B cell (primary cell): ENCODE measurements around the gene SMIM21. TPM values are rescaled to one million over a fixed set of nuclear protein-coding genes. Genes with fewer than 3 reads are reported as not detected.

Experiments
- ATAC-seq: fragments of 200-7000 bp; cut with Tn5 transposase; one replicate; pipeline ENCODE4 v1.10.0; 2021; ENCODE audit warnings: low read depth, mild to moderate bottlenecking, moderate number of reproducible peaks, moderate library complexity
- CTCF ChIA-PET: fragments of 350-600 bp; sonication (Branson Sonifier 250); formaldehyde crosslinking; loops from one replicate; lab custom pipeline; 2021; ENCODE audit warnings: antibody characterized with exemption, inconsistent platforms; lab: Charles Lee
- POLR2A ChIA-PET: fragments of 350-600 bp; sonication (Branson Sonifier 250); formaldehyde crosslinking; loops from one replicate; lab custom pipeline; 2021; ENCODE audit warnings: antibody characterized with exemption; lab: Charles Lee
- DNase-seq: peaks from one replicate; pipeline ENCODE4 v3.0.0; 2013
- H2AFZ ChIP-seq: 2 replicates; pipeline ENCODE4 v1.6.1; 2012; ENCODE audit warnings: mild to moderate bottlenecking, low read depth, low read length; ENCODE audit not compliant: insufficient read depth, poor library complexity, severe bottlenecking
- H3K27ac ChIP-seq, 2 donors: 1 replicate in 1 of 2; 2 replicates in 1 of 2; pipeline ENCODE4 v1.5.1; 2012 to 2013; ENCODE audit warnings: low read length in 2 of 2, mild to moderate bottlenecking in 2 of 2, moderate library complexity in 1 of 2
- H3K27me3 ChIP-seq, 4 experiments: fragments of 200-600 bp in 1 of 4; sonication (generic) in 1 of 4; replicated peaks in 1 of 4; 1 replicate in 2 of 4; 2 replicates in 2 of 4; pipeline versions ENCODE4 v1.6.1 to v1.7.0; 2013 to 2016; ENCODE audit warnings: low read length in 3 of 4, mild to moderate bottlenecking in 2 of 4, mixed read lengths in 1 of 4, moderate library complexity in 1 of 4; ENCODE audit not compliant: insufficient read depth in 4 of 4, control insufficient read depth in 3 of 4; ENCODE audit errors: control extremely low read depth in 1 of 4
- H3K36me3 ChIP-seq, 2 experiments: replicated peaks in 1 of 2; 1 replicate in 1 of 2; 2 replicates in 1 of 2; pipeline versions ENCODE4 v1.6.1 to v1.7.1; 2013; ENCODE audit warnings: low read length in 1 of 2; ENCODE audit not compliant: insufficient read depth in 2 of 2, control insufficient read depth in 1 of 2; ENCODE audit errors: control extremely low read depth in 1 of 2, extremely low read depth in 1 of 2
- H3K4me1 ChIP-seq, 2 donors: fragments of 200-600 bp in 1 of 2; sonication (generic) in 1 of 2; 1 replicate in 1 of 2; 2 replicates in 1 of 2; pipeline versions ENCODE4 v1.5.1 to v1.6.1; 2013 to 2017; ENCODE audit warnings: low read length in 2 of 2; ENCODE audit not compliant: control insufficient read depth in 2 of 2, insufficient read depth in 2 of 2
- H3K4me2 ChIP-seq: replicated peaks from 2 replicates; pipeline ENCODE3; 2012; ENCODE audit warnings: mild to moderate bottlenecking, low read depth, low read length; ENCODE audit not compliant: poor library complexity, severe bottlenecking
- H3K4me3 ChIP-seq, 5 experiments: fragments of 200-600 bp in 1 of 5; sonication (generic) in 1 of 5; 1 replicate in 3 of 5; 2 replicates in 2 of 5; pipeline versions ENCODE4 v1.5.1 to v1.7.0; 2011 to 2016; ENCODE audit warnings: low read length in 4 of 5, mild to moderate bottlenecking in 4 of 5, low read depth in 2 of 5, control low read depth in 1 of 5, moderate library complexity in 1 of 5; ENCODE audit not compliant: insufficient read depth in 1 of 5; ENCODE audit errors: control extremely low read depth in 1 of 5, extremely low read depth in 1 of 5
- H3K79me2 ChIP-seq: fragments of 200-600 bp; sonication (generic); one replicate; pipeline ENCODE4 v1.6.0; 2016; ENCODE audit warnings: low read length; ENCODE audit not compliant: control insufficient read depth, insufficient read depth
- H3K9ac ChIP-seq: fragments of 200-600 bp; sonication (generic); 2 replicates; pipeline ENCODE4 v1.6.1; 2017; ENCODE audit warnings: mild to moderate bottlenecking, low read length, moderate library complexity
- H3K9me3 ChIP-seq, 3 donors: one replicate each; pipeline versions ENCODE4 v1.6.1 to v1.7.1; 2013; ENCODE audit warnings: low read length in 2 of 3; ENCODE audit not compliant: control insufficient read depth in 2 of 3, insufficient read depth in 1 of 3; ENCODE audit errors: control extremely low read depth in 1 of 3
- H4K20me1 ChIP-seq: 2 replicates; pipeline ENCODE4 v1.6.0; 2012; ENCODE audit warnings: mild to moderate bottlenecking, low read length; ENCODE audit not compliant: insufficient read depth, control insufficient read depth, poor library complexity, severe bottlenecking
- H3K27ac Mint-ChIP-seq: one replicate; pipeline ENCODE4 v1.8.0; 2021; ENCODE audit warnings: mixed read lengths
- H3K27me3 Mint-ChIP-seq: one replicate; pipeline ENCODE4 v1.8.0; 2021; ENCODE audit warnings: mixed read lengths
- H3K4me1 Mint-ChIP-seq: one replicate; pipeline ENCODE4 v1.8.0; 2021; ENCODE audit warnings: mixed read lengths
- H3K4me3 Mint-ChIP-seq: one replicate; pipeline ENCODE4 v1.8.0; 2021; ENCODE audit warnings: mixed read lengths
- H3K9me3 Mint-ChIP-seq: one replicate; pipeline ENCODE4 v1.8.0; 2022; ENCODE audit warnings: mixed read lengths; ENCODE audit not compliant: insufficient read depth
- CTCF ChIP-seq: fragments of 200-600 bp; IDR thresholded peaks from one replicate; pipeline ENCODE4 v1.8.0; 2022; ENCODE audit warnings: antibody characterized with exemption, mild to moderate bottlenecking
- EZH2 ChIP-seq: IDR thresholded peaks from 2 replicates; pipeline ENCODE4 v1.6.1; 2012; ENCODE audit warnings: borderline replicate concordance, low read depth, mild to moderate bottlenecking, moderate library complexity, low read length; ENCODE audit not compliant: insufficient read depth, poor library complexity, severe bottlenecking
- WGBS: methylation state at CpG from one replicate; pipeline ENCODE4 v1.1.5; 2013; ENCODE audit warnings: missing lambda C conversion rate; ENCODE audit not compliant: insufficient coverage; 5-methylcytosine and 5-hydroxymethylcytosine counted together
- intact Hi-C: fragments of 100-400 bp; cut with micrococcal nuclease; formaldehyde crosslinking; loops from one replicate; pipeline ENCODE4 v1.10.0; 2022
- polyA plus RNA-seq: library from polyadenylated mRNA; depleted of rRNA; stranded (reverse); fragments of >200 nt; gene quantifications from 2 replicates; pipeline ENCODE4 v1.2.3, GENCODE V29; 2012
- total RNA-seq, 2 donors: library from RNA; stranded (reverse); fragments of 120-200 nt in 1 of 2; gene quantifications; 1 replicate in 1 of 2; 2 replicates in 1 of 2; pipeline versions ENCODE4 v1.2.3 to v1.2.4, GENCODE V29; 2013 to 2022

SMIM21 gene
- total and polyA plus RNA-seq, 2 donors (not counting 1 experiment from before 2014, with no cell fraction given) = not detected

- H3K27ac ChIP-seq = no peak overlapping the region
- H3K27ac Mint-ChIP-seq = no peak overlapping the region
- H3K4me3 Mint-ChIP-seq = no peak overlapping the region
- no peaks in the 10 kb centered on the region for H3K9me3 ChIP-seq
- ChIA-PET CTCF (interaction anchor here (1.0 kb wide), 1 partner anchor 22 kb away, joined by 3 read pairs; no protein-coding TSS in a partner anchor), POLR2A (no interaction called here)
- intact Hi-C loops = no loop called here
- no peaks in the 10 kb centered on the region for H3K4me1 ChIP-seq
- no peak overlapping the region for H3K4me2 ChIP-seq
- no peaks in the 10 kb centered on the region for H3K9me3 Mint-ChIP-seq
- H4K20me1 ChIP-seq = no peaks in the 10 kb centered on the region
- H3K79me2 ChIP-seq = no peaks in the 10 kb centered on the region
- TF ChIP-seq CTCF (no peak), EZH2 (no peak)
- WGBS = no CpG with 5 or more reads among the region's 2 CpGs
- no peak overlapping the region for H3K9ac ChIP-seq
- no peak overlapping the region for H2AFZ ChIP-seq
- no peak for ATAC-seq
- H3K36me3 ChIP-seq = no peaks in the 10 kb centered on the region
- H3K27me3 ChIP-seq = no peaks in the 10 kb centered on the region
- no peaks in the 10 kb centered on the region for H3K4me1 Mint-ChIP-seq
- DNase-seq = no peak
- H3K27me3 Mint-ChIP-seq = peaks cover 6% of the 10 kb centered on the region
- H3K4me3 ChIP-seq = no peak overlapping the region
These were observed 46.8 kb upstream of the SMIM21 start for GRCh38 chr18:75474332-75474731.

- ChIA-PET POLR2A (no interaction called here), CTCF (interaction anchor here (1.0 kb wide), 1 partner anchor 23 kb away, joined by 3 read pairs; no protein-coding TSS in a partner anchor)
- Histone ChIP-seq H3K4me2 (no peak overlapping the region), H3K4me3 (no peak overlapping the region), H4K20me1 (no peaks in the 10 kb centered on the region), H3K36me3 (no peaks in the 10 kb centered on the region), H3K27ac (no peak overlapping the region), H3K4me1 (no peaks in the 10 kb centered on the region), H3K9ac (no peak overlapping the region), H2AFZ (no peak overlapping the region), H3K9me3 (no peaks in the 10 kb centered on the region), H3K79me2 (no peaks in the 10 kb centered on the region), H3K27me3 (no peaks in the 10 kb centered on the region)
- no peaks in the 10 kb centered on the region for H3K9me3 Mint-ChIP-seq
- ATAC-seq = no peak
- 100% methylated on average over 4 of the region's 4 CpGs for WGBS
- no peak overlapping the region for H3K27ac Mint-ChIP-seq
- DNase-seq = no peak
- peaks cover 6% of the 10 kb centered on the region for H3K27me3 Mint-ChIP-seq
- TF ChIP-seq CTCF (no peak), EZH2 (no peak)
- H3K4me1 Mint-ChIP-seq = no peaks in the 10 kb centered on the region
- no peak overlapping the region for H3K4me3 Mint-ChIP-seq
- intact Hi-C loops = no loop called here
These were observed 45.8 kb upstream of the SMIM21 start for GRCh38 chr18:75473316-75473715.
